Measurements from ENCODE around the gene PTPN4. TPM values are rescaled to one million over a fixed set of nuclear protein-coding genes. Genes with fewer than 3 reads are reported as not detected.

Gene PTPN4, protein sequence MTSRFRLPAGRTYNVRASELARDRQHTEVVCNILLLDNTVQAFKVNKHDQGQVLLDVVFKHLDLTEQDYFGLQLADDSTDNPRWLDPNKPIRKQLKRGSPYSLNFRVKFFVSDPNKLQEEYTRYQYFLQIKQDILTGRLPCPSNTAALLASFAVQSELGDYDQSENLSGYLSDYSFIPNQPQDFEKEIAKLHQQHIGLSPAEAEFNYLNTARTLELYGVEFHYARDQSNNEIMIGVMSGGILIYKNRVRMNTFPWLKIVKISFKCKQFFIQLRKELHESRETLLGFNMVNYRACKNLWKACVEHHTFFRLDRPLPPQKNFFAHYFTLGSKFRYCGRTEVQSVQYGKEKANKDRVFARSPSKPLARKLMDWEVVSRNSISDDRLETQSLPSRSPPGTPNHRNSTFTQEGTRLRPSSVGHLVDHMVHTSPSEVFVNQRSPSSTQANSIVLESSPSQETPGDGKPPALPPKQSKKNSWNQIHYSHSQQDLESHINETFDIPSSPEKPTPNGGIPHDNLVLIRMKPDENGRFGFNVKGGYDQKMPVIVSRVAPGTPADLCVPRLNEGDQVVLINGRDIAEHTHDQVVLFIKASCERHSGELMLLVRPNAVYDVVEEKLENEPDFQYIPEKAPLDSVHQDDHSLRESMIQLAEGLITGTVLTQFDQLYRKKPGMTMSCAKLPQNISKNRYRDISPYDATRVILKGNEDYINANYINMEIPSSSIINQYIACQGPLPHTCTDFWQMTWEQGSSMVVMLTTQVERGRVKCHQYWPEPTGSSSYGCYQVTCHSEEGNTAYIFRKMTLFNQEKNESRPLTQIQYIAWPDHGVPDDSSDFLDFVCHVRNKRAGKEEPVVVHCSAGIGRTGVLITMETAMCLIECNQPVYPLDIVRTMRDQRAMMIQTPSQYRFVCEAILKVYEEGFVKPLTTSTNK
- total RNA-seq (2014; rRNA removed; shearing (Covaris generic)) (89.4 and 90.4 TPM in 2 replicates), polyA plus RNA-seq (2016; fragmentation: Nextera tagmentation; extraction: Ambion mirVana) (25.1 and 41.6 TPM in 2 replicates)
- long read RNA-seq, full-length matches to known transcripts, result 3 of 18 reads
- long read RNA-seq, partial matches to known transcripts, result 5 of 18 reads
- long read RNA-seq, other reads (novel, unspliced or antisense), result 10 of 18 reads

GRCh38 chr2:119759451-119760236, at the start of gene PTPN4:
TSS of gene PTPN4 (plus strand) at chr2:119759922. CDS start at chr2:119809854, 49,932 bp downstream.
- peaks cover 2% of the 10 kb centered on the region for H3K27me3 Mint-ChIP-seq (ENCODE audit: insufficient read depth, low read depth, poor library complexity)
- Histone ChIP-seq H4K20me1 (replicated peaks; ENCODE audit: insufficient read depth) (peaks cover under 1% of the 10 kb centered on the region; the same call in 1 of the 2 replicates), H3F3A (replicated peaks; ENCODE audit: low read depth) (no peaks in the 10 kb centered on the region), H2AFZ (peak within 1 kb of the TSS; percentile 56; the same call in 1 of the 2 replicates), H3K36me3 (ENCODE audit: insufficient read depth) (no peaks in the 10 kb centered on the region), H3K27ac (ENCODE audit: low read depth) (peak within 1 kb of the TSS; percentile 98), H3K27me3 (ENCODE audit: insufficient read depth) (no peaks in the 10 kb centered on the region), H3K4me2 (peak within 1 kb of the TSS; percentile 82), H3K4me1 (ENCODE audit: insufficient read depth) (peaks cover 24% of the 10 kb centered on the region), H3K79me2 (replicated peaks; ENCODE audit: insufficient read depth) (peaks cover 44% of the 10 kb centered on the region), H3K4me3 (peak within 1 kb of the TSS; percentile 83), H3K9me2 (ENCODE audit: insufficient read depth) (no peaks in the 10 kb centered on the region)
- peak; percentile 99 for DNase-seq (ENCODE audit: low spot score)
- peaks cover 26% of the 10 kb centered on the region for H3K4me1 Mint-ChIP-seq
- peak within 1 kb of the TSS; percentile 89 for H3K4me3 Mint-ChIP-seq
- peak; percentile 93 for ATAC-seq
- no peaks in the 10 kb centered on the region for H3K36me3 Mint-ChIP-seq (ENCODE audit: low read depth)
- no peaks in the 10 kb centered on the region; the same call in 2 of the 3 replicates for H3K9me3 Mint-ChIP-seq
- H3K27ac Mint-ChIP-seq, result peak within 1 kb of the TSS; percentile 99
- no peak for TF ChIP-seq ZNF331 (CRISPR knock-in tag; IDR thresholded peaks at IDR 0.05; ENCODE audit: low read depth)
- TF ChIP-seq CREB1 (CRISPR knock-in tag; IDR thresholded peaks at IDR 0.05; ENCODE audit: low read depth), result peak; percentile 31
- TF ChIP-seq, protein P1, sequence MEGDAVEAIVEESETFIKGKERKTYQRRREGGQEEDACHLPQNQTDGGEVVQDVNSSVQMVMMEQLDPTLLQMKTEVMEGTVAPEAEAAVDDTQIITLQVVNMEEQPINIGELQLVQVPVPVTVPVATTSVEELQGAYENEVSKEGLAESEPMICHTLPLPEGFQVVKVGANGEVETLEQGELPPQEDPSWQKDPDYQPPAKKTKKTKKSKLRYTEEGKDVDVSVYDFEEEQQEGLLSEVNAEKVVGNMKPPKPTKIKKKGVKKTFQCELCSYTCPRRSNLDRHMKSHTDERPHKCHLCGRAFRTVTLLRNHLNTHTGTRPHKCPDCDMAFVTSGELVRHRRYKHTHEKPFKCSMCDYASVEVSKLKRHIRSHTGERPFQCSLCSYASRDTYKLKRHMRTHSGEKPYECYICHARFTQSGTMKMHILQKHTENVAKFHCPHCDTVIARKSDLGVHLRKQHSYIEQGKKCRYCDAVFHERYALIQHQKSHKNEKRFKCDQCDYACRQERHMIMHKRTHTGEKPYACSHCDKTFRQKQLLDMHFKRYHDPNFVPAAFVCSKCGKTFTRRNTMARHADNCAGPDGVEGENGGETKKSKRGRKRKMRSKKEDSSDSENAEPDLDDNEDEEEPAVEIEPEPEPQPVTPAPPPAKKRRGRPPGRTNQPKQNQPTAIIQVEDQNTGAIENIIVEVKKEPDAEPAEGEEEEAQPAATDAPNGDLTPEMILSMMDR (conservative IDR thresholded peaks at IDR 0.05; ENCODE audit: low read depth in 2 of 2), result 0 out of 4 replicates have a peak, but pooled peaks of 1 of the 2 experiments have one; percentile 9
- TF ChIP-seq POLR2AphosphoS5 (IDR thresholded peaks at IDR 0.05; ENCODE audit: low read depth), result peak; percentile 73

- no peak overlapping the region for H3K4me2 ChIP-seq
- H3K4me1 Mint-ChIP-seq, result peaks cover 5% of the 10 kb centered on the region; the same call in 2 of the 3 replicates
- TF ChIP-seq STAT1 (IDR thresholded peaks at IDR 0.05; ENCODE audit: unreplicated experiment), result no peak
- TF ChIP-seq, protein P2, sequence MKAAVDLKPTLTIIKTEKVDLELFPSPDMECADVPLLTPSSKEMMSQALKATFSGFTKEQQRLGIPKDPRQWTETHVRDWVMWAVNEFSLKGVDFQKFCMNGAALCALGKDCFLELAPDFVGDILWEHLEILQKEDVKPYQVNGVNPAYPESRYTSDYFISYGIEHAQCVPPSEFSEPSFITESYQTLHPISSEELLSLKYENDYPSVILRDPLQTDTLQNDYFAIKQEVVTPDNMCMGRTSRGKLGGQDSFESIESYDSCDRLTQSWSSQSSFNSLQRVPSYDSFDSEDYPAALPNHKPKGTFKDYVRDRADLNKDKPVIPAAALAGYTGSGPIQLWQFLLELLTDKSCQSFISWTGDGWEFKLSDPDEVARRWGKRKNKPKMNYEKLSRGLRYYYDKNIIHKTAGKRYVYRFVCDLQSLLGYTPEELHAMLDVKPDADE (IDR thresholded peaks at IDR 0.05), result no peak
- TF ChIP-seq, protein P3, sequence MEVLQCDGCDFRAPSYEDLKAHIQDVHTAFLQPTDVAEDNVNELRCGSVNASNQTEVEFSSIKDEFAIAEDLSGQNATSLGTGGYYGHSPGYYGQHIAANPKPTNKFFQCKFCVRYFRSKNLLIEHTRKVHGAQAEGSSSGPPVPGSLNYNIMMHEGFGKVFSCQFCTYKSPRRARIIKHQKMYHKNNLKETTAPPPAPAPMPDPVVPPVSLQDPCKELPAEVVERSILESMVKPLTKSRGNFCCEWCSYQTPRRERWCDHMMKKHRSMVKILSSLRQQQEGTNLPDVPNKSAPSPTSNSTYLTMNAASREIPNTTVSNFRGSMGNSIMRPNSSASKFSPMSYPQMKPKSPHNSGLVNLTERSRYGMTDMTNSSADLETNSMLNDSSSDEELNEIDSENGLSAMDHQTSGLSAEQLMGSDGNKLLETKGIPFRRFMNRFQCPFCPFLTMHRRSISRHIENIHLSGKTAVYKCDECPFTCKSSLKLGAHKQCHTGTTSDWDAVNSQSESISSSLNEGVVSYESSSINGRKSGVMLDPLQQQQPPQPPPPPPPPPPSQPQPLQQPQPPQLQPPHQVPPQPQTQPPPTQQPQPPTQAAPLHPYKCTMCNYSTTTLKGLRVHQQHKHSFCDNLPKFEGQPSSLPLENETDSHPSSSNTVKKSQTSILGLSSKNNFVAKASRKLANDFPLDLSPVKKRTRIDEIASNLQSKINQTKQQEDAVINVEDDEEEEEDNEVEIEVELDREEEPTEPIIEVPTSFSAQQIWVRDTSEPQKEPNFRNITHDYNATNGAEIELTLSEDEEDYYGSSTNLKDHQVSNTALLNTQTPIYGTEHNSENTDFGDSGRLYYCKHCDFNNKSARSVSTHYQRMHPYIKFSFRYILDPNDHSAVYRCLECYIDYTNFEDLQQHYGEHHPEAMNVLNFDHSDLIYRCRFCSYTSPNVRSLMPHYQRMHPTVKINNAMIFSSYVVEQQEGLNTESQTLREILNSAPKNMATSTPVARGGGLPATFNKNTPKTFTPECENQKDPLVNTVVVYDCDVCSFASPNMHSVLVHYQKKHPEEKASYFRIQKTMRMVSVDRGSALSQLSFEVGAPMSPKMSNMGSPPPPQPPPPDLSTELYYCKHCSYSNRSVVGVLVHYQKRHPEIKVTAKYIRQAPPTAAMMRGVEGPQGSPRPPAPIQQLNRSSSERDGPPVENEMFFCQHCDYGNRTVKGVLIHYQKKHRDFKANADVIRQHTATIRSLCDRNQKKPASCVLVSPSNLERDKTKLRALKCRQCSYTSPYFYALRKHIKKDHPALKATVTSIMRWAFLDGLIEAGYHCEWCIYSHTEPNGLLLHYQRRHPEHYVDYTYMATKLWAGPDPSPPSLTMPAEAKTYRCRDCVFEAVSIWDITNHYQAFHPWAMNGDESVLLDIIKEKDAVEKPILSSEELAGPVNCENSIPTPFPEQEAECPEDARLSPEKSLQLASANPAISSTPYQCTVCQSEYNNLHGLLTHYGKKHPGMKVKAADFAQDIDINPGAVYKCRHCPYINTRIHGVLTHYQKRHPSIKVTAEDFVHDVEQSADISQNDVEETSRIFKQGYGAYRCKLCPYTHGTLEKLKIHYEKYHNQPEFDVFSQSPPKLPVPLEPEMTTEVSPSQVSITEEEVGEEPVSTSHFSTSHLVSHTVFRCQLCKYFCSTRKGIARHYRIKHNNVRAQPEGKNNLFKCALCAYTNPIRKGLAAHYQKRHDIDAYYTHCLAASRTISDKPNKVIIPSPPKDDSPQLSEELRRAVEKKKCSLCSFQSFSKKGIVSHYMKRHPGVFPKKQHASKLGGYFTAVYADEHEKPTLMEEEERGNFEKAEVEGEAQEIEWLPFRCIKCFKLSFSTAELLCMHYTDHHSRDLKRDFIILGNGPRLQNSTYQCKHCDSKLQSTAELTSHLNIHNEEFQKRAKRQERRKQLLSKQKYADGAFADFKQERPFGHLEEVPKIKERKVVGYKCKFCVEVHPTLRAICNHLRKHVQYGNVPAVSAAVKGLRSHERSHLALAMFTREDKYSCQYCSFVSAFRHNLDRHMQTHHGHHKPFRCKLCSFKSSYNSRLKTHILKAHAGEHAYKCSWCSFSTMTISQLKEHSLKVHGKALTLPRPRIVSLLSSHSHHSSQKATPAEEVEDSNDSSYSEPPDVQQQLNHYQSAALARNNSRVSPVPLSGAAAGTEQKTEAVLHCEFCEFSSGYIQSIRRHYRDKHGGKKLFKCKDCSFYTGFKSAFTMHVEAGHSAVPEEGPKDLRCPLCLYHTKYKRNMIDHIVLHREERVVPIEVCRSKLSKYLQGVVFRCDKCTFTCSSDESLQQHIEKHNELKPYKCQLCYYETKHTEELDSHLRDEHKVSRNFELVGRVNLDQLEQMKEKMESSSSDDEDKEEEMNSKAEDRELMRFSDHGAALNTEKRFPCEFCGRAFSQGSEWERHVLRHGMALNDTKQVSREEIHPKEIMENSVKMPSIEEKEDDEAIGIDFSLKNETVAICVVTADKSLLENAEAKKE (CRISPR knock-in tag; IDR thresholded peaks at IDR 0.05), result no peak
Observed at GRCh38 chr2:119710281-119710680, 49.4 kb upstream of the PTPN4 start.

More at GRCh38 chr2:119710281-119710680, 49.4 kb upstream of the PTPN4 start:
- DNase-seq (ENCODE audit: low spot score) (no peak), ATAC-seq (no peak)
- H3K4me3 ChIP-seq, result no peak overlapping the region
- Mint-ChIP-seq H3K27me3 (ENCODE audit: insufficient read depth, low read depth, poor library complexity) (peaks cover 11% of the 10 kb centered on the region), H3K36me3 (ENCODE audit: low read depth) (peaks cover 4% of the 10 kb centered on the region; the same call in 1 of the 3 replicates), H3K4me3 (no peak overlapping the region), H3K27ac (no peak overlapping the region), H3K9me3 (peaks cover 6% of the 10 kb centered on the region; the same call in 2 of the 3 replicates)
- H3K36me3 ChIP-seq (ENCODE audit: insufficient read depth), result no peaks in the 10 kb centered on the region
- H3K9me2 ChIP-seq (ENCODE audit: insufficient read depth), result no peaks in the 10 kb centered on the region
- H4K20me1 ChIP-seq (replicated peaks; ENCODE audit: insufficient read depth), result no peaks in the 10 kb centered on the region
- H3F3A ChIP-seq (replicated peaks; ENCODE audit: low read depth), result no peaks in the 10 kb centered on the region
- H3K27me3 ChIP-seq (ENCODE audit: insufficient read depth), result no peaks in the 10 kb centered on the region
- no peak overlapping the region for H2AFZ ChIP-seq
- no peaks in the 10 kb centered on the region for H3K79me2 ChIP-seq (replicated peaks; ENCODE audit: insufficient read depth)
- H3K4me1 ChIP-seq (ENCODE audit: insufficient read depth), result no peaks in the 10 kb centered on the region
- H3K27ac ChIP-seq (ENCODE audit: low read depth), result no peak overlapping the region

Measured in GM23338 (cell line).